ENCODE data around the gene ACTR2.

DNA sequence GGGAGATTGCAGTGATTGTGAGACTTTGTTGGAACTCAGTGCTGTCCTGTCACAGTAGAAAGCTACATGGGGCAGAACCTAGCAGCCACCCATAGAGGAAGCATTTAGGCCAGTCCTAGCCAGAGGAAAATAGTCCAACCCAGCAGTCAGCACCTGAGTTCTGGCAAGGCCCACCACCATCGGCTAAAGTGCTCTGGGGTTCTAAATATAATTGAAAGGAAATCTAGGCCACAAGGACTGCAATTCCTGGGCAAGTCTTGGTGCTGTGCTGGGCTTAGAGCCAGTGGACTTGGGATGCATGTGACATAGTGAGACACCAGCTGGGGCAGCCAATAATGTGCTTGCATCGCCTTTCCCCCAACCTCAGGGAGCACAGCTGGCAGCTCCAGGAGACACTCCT, 28.9 kb upstream of the ACTR2 start:
- TF ChIP-seq CTCF (IDR thresholded peaks at IDR 0.05 in 4 of 5, conservative IDR thresholded peaks at IDR 0.05 in 1 of 5) (no peak), POLR2A (IDR thresholded peaks at IDR 0.05) (no peak)

Measured in gastrocnemius medialis (tissue), 4 donors.